Fibroblast of lung (primary cell): ENCODE measurements around the gene SGMS2. TPM values are rescaled to one million over a fixed set of nuclear protein-coding genes. Genes with fewer than 3 reads are reported as not detected.
A peak's percentile ranks its signal among the peaks of the same experiment; 100 is the strongest.

Experiments used
- DNase-seq, 2 donors: peaks; one replicate each; pipeline versions ENCODE4 v3.0.0 to v3.0.0-alpha.2; 2010; ENCODE audit warnings: low read depth in 2 of 2
- H2AFZ ChIP-seq: 2 replicates; pipeline ENCODE4 v1.5.1; 2012; ENCODE audit warnings: low read length, control low read depth, inconsistent platforms
- H3K27ac ChIP-seq: 2 replicates; pipeline ENCODE4 v1.5.1; 2011; ENCODE audit warnings: low read length, control low read depth; ENCODE audit not compliant: insufficient read depth
- H3K27me3 ChIP-seq: 2 replicates; pipeline ENCODE4 v1.5.1; 2011; ENCODE audit warnings: mild to moderate bottlenecking, low read length; ENCODE audit not compliant: control insufficient read depth, insufficient read depth
- H3K36me3 ChIP-seq: 2 replicates; pipeline ENCODE4 v1.5.1; 2011; ENCODE audit warnings: low read length; ENCODE audit not compliant: control insufficient read depth, insufficient read depth
- H3K4me1 ChIP-seq: 2 replicates; pipeline ENCODE4 v1.5.1; 2011; ENCODE audit warnings: low read length; ENCODE audit not compliant: control insufficient read depth, insufficient read depth; ENCODE audit errors: extremely low read depth
- H3K4me2 ChIP-seq: 2 replicates; pipeline ENCODE4 v1.5.1; 2011; ENCODE audit warnings: low read length, control low read depth; ENCODE audit not compliant: insufficient read depth; ENCODE audit errors: extremely low read depth
- H3K4me3 ChIP-seq, 4 experiments: fragments of 200-600 bp in 1 of 4; sonication (generic) in 1 of 4; replicated peaks in 1 of 4; 2 replicates each; pipeline ENCODE4 v1.5.1; 2011 to 2016; ENCODE audit warnings: low read length in 4 of 4, low read depth in 3 of 4, mild to moderate bottlenecking in 3 of 4, control low read depth in 2 of 4, inconsistent platforms in 1 of 4, mixed read lengths in 1 of 4; ENCODE audit not compliant: insufficient read depth in 1 of 4; ENCODE audit errors: control extremely low read depth in 1 of 4
- H3K79me2 ChIP-seq: 2 replicates; pipeline ENCODE4 v1.5.1; 2012; ENCODE audit warnings: mild to moderate bottlenecking, low read length, inconsistent platforms; ENCODE audit not compliant: control insufficient read depth, insufficient read depth
- H3K9ac ChIP-seq: 2 replicates; pipeline ENCODE4 v1.5.1; 2011; ENCODE audit warnings: mild to moderate bottlenecking, low read length, control low read depth; ENCODE audit not compliant: insufficient read depth
- H3K9me3 ChIP-seq: 2 replicates; pipeline ENCODE4 v1.5.1; 2012; ENCODE audit warnings: low read depth, low read length; ENCODE audit not compliant: control insufficient read depth, insufficient read depth
- H4K20me1 ChIP-seq: 2 replicates; pipeline ENCODE4 v1.5.1; 2011; ENCODE audit warnings: low read length; ENCODE audit not compliant: control insufficient read depth, insufficient read depth; ENCODE audit errors: extremely low read depth
- EZH2 ChIP-seq: IDR thresholded peaks from 2 replicates; pipeline ENCODE4 v1.5.1; 2012; ENCODE audit warnings: low read length, control low read depth, mild to moderate bottlenecking; ENCODE audit errors: missing control alignments
- polyA plus RNA-seq, 2 donors: library from polyadenylated mRNA; depleted of rRNA in 1 of 2; stranded (reverse) in 1 of 2; unstranded in 1 of 2; fragments of >200 nt; gene quantifications; 2 replicates each; pipeline ENCODE4 v1.2.1, GENCODE V29; 2011 to 2012; ENCODE audit warnings: missing spikeins in 1 of 2
- total RNA-seq: library from RNA; depleted of rRNA; stranded (reverse); fragments of >200 nt; gene quantifications from 2 replicates; pipeline ENCODE4 v1.2.1, GENCODE V29; 2014
- TF ChIP-seq, protein P1 (sequence below), 2 donors: IDR thresholded peaks in 1 of 2; conservative IDR thresholded peaks in 1 of 2; 1 replicate in 1 of 2; 2 replicates in 1 of 2; pipeline ENCODE4 v1.5.1; 2011 to 2012; ENCODE audit warnings: low read length in 2 of 2, control low read depth in 1 of 2, inconsistent platforms in 1 of 2, low read depth in 1 of 2, mild to moderate bottlenecking in 1 of 2

The SGMS2 gene
- total and polyA plus RNA-seq, 2 donors (not counting 1 experiment from before 2014, with no cell fraction given), result 63.7 to 82.7 TPM

DNA sequence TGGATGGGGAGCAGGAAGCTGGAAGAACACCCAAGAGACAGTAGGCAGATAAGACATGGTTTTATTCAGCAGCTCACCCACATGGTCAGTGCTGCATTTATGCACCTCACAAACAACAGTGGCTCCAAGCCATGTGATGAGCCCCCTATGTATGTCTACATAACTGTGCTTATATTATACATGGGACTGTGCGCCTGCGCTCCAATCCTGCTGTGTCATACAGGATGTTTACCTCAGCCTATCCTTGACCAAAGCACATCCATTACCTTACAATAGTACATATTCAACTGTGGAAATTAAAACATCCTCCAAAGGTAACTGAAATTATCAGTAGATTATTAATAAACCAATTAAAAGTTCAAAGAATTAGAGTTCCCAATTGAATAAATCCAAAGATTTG is 44.1 kb upstream of the SGMS2 start:
- DNase-seq, result peak in 1 of 2 donors; percentile 7
- H3K27me3 ChIP-seq, result no peaks in the 10 kb centered on the region
- H4K20me1 ChIP-seq, result no peaks in the 10 kb centered on the region
- H3K27ac ChIP-seq, result no peak overlapping the region
- no peak overlapping the region for H3K4me2 ChIP-seq
- TF ChIP-seq, protein P1, sequence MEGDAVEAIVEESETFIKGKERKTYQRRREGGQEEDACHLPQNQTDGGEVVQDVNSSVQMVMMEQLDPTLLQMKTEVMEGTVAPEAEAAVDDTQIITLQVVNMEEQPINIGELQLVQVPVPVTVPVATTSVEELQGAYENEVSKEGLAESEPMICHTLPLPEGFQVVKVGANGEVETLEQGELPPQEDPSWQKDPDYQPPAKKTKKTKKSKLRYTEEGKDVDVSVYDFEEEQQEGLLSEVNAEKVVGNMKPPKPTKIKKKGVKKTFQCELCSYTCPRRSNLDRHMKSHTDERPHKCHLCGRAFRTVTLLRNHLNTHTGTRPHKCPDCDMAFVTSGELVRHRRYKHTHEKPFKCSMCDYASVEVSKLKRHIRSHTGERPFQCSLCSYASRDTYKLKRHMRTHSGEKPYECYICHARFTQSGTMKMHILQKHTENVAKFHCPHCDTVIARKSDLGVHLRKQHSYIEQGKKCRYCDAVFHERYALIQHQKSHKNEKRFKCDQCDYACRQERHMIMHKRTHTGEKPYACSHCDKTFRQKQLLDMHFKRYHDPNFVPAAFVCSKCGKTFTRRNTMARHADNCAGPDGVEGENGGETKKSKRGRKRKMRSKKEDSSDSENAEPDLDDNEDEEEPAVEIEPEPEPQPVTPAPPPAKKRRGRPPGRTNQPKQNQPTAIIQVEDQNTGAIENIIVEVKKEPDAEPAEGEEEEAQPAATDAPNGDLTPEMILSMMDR (conservative IDR thresholded peaks at IDR 0.05 in 1 of 2, IDR thresholded peaks at IDR 0.05 in 1 of 2; ENCODE audit: low read depth in 1 of 2, low read length in 2 of 2), result no peak
- no peak for TF ChIP-seq EZH2
- H3K4me3 ChIP-seq, result no peak overlapping the region
- no peak overlapping the region for H2AFZ ChIP-seq
- no peaks in the 10 kb centered on the region for H3K4me1 ChIP-seq
- no peak overlapping the region for H3K9ac ChIP-seq
- H3K79me2 ChIP-seq, result no peaks in the 10 kb centered on the region
- no peaks in the 10 kb centered on the region for H3K9me3 ChIP-seq
- H3K36me3 ChIP-seq, result no peaks in the 10 kb centered on the region

DNA sequence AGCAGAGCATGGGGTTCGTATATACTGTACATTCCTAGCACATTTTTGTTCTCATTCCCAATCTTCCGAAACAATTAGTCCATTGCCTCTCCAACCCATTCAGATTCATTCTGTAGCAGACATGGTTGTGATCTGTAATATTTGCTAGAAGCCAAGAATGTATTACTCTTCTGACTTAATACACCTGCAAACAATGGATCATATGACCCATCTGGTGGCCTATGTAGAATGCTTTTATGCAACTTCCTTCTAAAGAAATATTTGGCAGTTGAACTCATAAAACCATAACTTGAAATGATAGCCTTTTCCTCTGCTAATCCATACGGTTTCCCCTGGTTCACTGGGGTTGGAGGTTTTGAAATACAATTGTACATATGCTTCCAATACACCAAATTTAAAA is 32.8 kb upstream of the SGMS2 start:
- Histone ChIP-seq H2AFZ (no peak overlapping the region), H3K27me3 (peaks cover 5% of the 10 kb centered on the region)
- TF ChIP-seq, protein P1 (conservative IDR thresholded peaks at IDR 0.05 in 1 of 2, IDR thresholded peaks at IDR 0.05 in 1 of 2; ENCODE audit: low read depth in 1 of 2, low read length in 2 of 2), result no peak
- TF ChIP-seq EZH2, result no peak

DNA sequence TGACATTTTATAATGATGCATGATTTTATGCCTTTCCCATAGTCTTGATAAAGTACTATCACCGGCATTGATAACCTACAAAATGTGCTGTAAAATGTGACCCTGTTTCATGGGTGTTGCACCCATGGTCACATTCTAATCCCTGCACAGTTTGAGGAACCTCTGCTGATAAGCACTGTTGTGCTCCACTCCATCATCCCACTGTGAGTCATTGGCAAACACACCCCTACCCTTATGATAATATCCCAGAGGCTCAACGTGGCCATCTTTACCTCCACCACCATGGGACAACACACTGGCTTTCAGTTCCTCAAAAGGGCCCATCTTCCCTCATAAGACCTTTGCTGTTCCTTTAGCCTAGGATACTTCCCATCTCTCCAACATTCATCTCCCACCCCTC is 32.0 kb upstream of the SGMS2 start:
- TF ChIP-seq, protein P1 (conservative IDR thresholded peaks at IDR 0.05 in 1 of 2, IDR thresholded peaks at IDR 0.05 in 1 of 2; ENCODE audit: low read depth in 1 of 2, low read length in 2 of 2), result no peak
- TF ChIP-seq EZH2, result no peak
- Histone ChIP-seq H3K79me2 (no peaks in the 10 kb centered on the region), H3K4me3 (no peak overlapping the region), H3K27me3 (peaks cover 5% of the 10 kb centered on the region), H3K9ac (no peak overlapping the region), H3K27ac (no peak overlapping the region), H3K4me2 (no peak overlapping the region), H3K9me3 (no peaks in the 10 kb centered on the region), H2AFZ (no peak overlapping the region), H3K36me3 (no peaks in the 10 kb centered on the region), H4K20me1 (no peaks in the 10 kb centered on the region), H3K4me1 (no peaks in the 10 kb centered on the region)
- DNase-seq, result no peak

More for the DNA sequence above, 32.8 kb upstream of the SGMS2 start:
- H3K9me3 ChIP-seq, result no peaks in the 10 kb centered on the region
- H3K4me2 ChIP-seq, result no peak overlapping the region
- H3K9ac ChIP-seq, result no peak overlapping the region
- no peak for DNase-seq
- no peaks in the 10 kb centered on the region for H3K79me2 ChIP-seq
- no peaks in the 10 kb centered on the region for H4K20me1 ChIP-seq
- no peaks in the 10 kb centered on the region for H3K4me1 ChIP-seq
- H3K4me3 ChIP-seq, result no peak overlapping the region
- no peak overlapping the region for H3K27ac ChIP-seq
- no peaks in the 10 kb centered on the region for H3K36me3 ChIP-seq
